HS-5 (cell line): Measurements from ENCODE around the gene ZPR1.

Experiments used
- DNase-seq: peaks from one replicate; pipeline ENCODE4 v3.0.0-alpha.2; 2012; ENCODE audit warnings: low read depth

Gene ZPR1

GRCh38 chr11:116750070-116750718 lies 37.6 kb downstream of the ZPR1 start:
- no peak for DNase-seq

DNA sequence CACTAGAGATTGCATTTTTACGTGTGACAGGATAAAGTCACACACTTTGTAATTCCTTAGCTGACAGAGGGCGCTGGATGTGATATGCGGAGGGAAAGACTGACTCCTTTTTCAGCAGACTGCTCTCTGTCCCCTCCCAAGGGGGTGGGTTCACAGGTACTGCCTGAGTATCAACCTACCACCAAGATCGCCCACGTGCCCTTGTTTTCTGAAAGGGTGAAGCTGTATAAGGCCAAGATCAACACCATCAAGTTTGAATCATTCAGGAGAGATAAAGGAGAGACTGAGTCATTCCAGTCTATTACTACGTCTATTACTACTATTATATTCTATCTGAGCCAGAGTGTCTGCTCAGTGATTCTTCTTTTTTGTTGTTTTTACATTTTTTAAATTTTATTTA lies 45.7 kb downstream of the ZPR1 start:
- no peak for DNase-seq

DNA sequence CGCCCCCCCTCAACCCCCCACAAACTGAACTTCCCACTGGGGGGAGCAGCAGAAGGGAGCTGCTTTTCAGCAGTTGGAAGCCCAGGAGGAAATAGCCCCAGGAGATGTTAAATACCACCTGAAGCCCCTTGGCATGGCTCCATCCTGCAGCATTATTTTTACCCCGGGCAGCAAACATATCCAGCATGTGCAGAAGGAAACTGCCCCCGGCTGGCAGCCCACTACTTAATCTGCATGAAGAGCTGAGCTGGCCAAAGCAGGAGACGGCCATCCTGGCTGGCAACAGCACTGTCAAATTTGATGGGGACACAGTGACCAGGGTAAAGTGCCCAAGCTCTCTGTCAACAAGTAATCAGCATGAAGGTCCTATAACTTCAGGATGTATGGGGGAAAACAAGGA lies 47.1 kb downstream of the ZPR1 start:
- DNase-seq = no peak

- no peak for DNase-seq
Measured at GRCh38 chr11:116738975-116739374, 48.8 kb downstream of the ZPR1 start.

DNA sequence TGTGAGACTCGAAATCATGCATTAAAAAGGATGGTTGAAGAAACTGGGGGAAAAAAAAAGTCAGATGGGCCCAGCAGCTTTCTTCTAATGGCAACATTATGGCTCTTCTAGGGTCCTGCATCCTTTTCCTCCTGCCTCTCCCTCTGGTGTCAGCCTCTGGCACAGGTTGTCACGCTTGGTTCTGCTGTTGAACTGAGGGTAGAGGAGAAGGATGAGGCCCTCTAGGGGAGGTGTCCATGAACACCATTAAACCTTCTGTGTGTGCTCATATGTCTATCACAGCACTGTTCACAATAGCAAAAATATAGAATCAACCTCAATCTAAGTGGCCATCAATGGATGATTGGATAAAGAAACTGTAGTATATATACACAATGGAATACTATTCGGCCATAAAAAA lies 51.1 kb downstream of the ZPR1 start:
- DNase-seq = no peak

DNA sequence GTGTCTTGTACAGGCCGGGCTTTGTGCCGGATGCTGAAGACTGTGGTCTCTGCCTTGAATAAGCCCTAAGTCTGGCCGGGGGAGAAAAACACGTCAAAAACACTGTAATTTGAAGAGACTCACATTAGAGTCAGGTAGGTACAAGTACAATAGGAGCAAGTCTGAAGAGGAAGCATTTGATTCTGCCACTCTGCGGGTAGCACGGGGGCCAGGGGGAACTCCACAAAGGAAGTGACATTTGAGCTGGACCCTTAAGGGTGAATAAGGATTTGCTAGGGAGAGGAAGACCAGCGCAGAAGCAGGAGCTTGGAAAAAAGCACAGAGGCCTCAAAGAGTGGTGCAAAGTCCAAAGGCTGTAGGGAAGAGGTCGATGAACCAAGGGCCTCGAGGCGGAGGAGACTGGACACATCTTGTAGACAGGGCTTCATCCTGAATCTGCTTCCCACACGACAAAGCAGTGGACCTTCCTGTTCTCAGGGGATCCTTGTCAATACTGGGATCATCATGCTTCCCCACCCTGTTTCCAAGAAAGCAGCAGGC lies 53.8 kb downstream of the ZPR1 start:
- DNase-seq = no peak

GRCh38 chr11:116733043-116733755 lies 54.6 kb downstream of the ZPR1 start:
- no peak for DNase-seq

GRCh38 chr11:116732271-116733042 lies 55.4 kb downstream of the ZPR1 start:
- DNase-seq = peak; percentile 18

GRCh38 chr11:116731821-116732220 lies 56.0 kb downstream of the ZPR1 start:
- DNase-seq = no peak

DNA sequence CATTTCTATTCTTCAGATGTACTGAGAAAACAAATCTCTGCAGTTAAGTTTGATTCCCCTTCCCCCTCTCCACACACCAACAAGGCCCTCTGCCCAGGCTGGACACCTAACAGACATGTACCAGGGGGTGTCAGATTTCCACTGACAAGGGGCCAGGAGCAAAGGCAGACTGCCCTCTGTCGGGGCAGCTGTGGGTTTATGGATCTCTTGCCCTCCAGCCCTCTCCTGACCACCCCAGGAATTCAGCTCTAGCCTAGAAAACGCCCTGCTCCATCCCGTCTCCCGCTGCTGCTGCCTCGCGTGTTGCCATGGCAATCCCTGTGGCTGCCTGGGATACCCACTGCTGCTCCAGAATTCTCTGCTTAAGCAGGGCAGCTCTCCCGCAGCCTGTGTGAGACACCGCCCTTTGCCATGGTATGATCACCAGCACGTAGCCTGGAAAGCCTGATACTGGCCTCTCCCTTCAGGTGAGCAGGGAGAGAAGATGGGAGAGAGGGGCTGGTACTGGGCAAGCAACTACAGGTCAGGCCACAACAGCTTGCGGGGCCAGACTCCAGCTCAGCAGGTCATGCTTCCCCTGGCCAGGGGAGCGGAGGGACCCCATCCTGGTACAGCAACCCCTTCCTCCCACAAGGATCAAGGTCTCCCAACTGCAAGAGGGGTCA lies 56.6 kb downstream of the ZPR1 start:
- no peak for DNase-seq

GRCh38 chr11:116730601-116731000 lies 57.2 kb downstream of the ZPR1 start:
- no peak for DNase-seq

DNA sequence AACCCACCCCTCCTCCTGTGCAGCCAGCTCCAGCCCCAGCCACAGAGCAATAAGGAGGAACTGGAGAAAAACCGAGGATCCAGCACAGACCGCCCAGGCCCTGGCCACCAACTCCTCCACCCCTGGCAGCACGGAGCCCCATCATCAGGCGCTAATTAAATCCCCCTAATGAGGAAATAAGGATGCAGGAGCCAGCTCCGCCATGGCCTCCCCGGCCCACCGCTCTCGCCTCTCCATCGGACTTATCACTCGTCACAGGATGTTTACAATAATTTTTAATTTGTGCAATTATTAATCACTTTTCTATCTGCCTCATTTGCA lies 57.6 kb downstream of the ZPR1 start:
- no peak for DNase-seq

DNA sequence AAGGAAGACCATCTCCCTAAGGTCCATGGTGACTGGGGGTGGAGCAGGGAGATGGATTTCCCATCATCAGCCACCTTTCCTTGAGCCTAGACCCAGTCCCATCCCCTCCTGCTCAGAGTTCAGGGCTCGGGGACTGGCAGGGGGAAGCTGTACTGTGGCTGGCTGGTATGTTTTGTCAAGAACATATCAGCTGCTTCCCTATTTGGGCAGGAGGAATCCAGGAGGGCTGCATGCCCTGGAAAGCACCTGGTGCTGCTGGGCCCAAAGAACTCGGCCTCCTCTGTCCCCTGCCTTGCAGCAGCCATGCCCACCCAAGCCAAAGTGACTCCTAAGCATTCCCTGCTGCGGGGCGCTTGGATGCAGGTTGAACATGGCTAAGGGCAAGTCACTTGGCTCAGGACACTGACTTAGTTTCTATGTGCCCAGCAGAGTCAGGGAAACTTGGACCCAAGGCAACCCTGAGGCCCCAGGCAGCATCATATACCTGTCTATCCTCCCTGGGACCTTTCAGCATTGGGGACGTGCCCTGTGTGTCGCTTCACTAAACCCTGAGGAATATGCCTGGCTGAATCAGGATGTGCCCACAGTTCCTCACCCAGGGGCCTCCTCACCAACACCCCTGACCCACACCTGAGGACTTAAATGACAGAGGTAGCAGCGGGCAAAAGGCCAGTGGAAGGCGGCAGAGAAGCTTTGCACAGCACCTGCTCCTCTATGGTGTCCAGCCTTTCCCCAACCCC lies 58.2 kb downstream of the ZPR1 start:
- no peak for DNase-seq

DNA sequence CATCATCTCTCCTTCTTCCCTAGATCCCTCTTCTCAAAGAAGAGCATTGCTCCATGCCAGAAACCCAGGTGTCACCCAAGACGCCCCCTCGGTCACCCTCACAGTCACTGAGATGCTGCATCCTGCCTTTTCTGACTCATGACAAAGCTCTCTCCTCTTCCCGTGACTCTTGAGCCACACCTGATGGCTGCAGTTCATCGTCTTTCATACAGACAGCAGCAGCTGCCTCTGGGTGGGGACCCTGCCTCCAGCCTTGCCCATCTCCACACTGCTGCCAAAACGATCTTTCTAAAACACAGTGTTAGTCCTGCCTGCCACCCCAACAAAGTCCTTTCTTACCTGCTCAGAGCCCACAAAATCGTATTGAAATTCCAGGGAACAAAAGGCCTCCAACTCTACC lies 59.8 kb downstream of the ZPR1 start:
- DNase-seq = no peak

- peak; percentile 8 for DNase-seq
Measured at GRCh38 chr11:116725434-116726221, 62.2 kb downstream of the ZPR1 start.

- no peak for DNase-seq
Measured at GRCh38 chr11:116724813-116725212, 63.0 kb downstream of the ZPR1 start.
